Hematopoietic multipotent progenitor cell treated with erythropoietin and hydrocortisone succinate and interleukin-3 and kit ligand, for 4 days (in vitro differentiated cells): Measurements from ENCODE around the gene DCC.

Experiments used
- DNase-seq: peaks from one replicate; pipeline ENCODE4 v3.0.0-alpha.2; 2015

DCC gene

DNA sequence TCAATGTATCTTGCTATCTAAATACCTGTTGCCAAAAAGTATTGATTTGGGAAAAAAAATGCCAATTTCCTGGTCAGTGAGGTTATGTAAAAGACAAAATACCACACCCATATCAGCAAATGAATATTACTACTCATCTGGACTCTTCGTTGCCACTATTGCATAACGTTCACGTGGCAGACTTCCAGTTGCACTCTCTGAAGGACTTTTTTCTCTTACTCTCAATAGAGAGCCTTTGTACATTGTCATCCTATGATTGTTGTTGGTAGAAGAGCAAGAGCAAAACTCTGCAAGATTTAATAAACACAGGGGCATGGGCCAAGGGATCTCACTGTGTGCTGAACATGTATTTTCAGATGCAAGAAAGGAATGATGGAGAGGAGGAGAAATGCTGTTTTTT, 1194.7 kb downstream of the DCC start:
- DNase-seq, result no peak

GRCh38 chr18:53536908-53537307, 1196.9 kb downstream of the DCC start:
- DNase-seq, result no peak

DNA sequence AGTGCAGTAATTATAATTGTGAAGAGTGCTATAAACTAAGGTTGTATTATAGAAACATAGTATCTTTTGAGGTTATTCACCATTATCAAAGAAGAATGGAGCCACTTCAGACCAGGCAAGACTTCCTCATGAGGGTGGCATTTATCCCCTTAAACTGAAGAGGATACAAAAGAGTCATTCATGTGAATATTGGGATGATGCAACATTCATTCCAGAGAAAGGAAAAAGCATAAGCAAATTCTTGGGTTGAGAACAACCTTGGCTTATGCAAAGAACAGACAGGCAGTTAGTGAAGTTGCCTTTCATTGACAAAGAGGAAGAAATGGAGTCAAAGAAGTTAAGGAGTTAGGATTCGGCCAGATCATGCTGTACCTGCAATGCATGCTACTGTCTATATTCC, 1201.9 kb downstream of the DCC start:
- DNase-seq, result no peak

DNA sequence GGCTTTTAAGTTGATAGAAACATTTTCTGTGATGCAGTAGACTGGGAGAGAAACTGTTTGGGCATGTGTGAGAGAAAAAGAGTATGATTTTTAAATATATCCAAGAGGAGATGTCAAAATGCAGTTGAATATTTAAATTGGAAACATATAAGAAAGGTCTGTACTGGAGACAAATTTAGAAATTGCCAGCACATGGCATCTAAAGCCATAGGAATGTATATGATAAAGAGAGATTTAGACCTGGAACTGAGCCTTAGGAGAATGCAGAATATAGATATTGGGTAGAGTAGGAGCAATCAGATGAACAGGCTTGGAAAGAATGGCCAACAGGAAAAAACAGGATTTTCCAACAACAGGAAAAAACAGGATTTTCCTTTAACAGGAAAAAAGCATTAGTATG, 1203.7 kb downstream of the DCC start:
- DNase-seq, result no peak

- no peak for DNase-seq
These were observed 1204.9 kb downstream of the DCC start for GRCh38 chr18:53544917-53545316.

DNA sequence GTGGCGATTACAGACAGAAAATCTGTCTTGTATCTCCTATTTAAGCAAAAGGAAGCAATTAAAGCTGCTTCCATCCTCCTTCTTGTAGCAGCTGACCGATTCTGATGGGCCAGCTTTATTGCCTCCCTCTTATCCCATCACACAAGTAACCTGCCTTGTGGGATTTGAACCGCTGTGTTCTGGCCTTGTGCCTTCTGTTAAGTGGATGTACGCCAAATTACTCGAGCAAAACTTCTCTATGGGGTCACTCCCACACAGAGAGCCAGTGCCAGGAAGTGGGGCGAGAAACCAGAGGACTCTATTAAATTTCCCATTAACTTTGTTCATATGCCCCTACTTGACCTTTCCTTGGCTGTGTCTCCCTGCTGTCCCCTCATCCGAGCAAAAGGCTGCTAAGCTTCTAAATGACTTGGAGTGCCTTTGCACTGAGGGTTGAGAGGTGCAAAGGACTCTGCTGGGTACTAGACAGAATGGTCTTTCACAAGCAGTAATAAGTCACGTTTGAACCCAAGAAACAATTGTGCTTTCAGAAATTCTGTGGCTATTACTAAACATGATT, 1212.0 kb downstream of the DCC start:
- no peak for DNase-seq

DNA sequence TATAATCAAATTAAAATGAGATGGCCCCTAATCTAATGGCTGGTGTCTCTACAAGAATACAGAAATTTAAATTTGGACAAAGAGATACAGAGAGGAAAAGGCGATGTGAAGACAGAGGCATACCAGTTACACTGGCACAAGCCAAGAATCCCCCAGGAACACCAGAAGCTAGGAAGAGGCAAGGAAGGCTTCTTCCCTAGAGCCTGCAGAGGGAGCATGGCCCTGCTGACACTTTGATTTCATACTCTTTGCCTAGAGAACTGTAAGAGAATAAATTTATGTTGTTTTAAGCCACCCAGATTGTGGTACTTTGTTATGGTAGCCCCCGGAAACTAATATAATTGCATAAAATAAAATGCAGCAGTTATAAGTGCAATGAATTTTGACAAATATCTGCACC, 1213.0 kb downstream of the DCC start:
- no peak for DNase-seq

DNA sequence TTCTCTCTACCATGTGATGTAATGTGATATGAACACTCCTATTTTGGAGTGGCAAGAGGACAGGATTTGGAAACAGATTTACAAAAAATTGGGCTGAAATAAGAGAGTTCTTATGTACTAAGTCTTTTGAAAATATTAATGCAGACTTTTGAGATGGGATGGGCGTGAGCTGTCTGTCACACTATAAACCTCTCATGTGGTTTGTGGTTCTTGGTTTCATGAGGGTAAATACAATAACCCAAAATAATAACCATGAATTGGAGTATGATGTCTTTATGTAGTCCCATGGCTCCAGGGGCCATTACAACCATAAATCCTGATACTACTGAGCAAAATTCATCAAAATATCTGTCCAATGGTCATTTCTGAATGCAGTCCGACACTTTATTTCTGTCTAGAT, 1216.5 kb downstream of the DCC start:
- no peak for DNase-seq

- DNase-seq, result no peak
These were observed 1220.5 kb downstream of the DCC start for GRCh38 chr18:53560546-53560945.

- DNase-seq, result no peak
These were observed 1226.6 kb downstream of the DCC start for GRCh38 chr18:53566626-53567025.

DNA sequence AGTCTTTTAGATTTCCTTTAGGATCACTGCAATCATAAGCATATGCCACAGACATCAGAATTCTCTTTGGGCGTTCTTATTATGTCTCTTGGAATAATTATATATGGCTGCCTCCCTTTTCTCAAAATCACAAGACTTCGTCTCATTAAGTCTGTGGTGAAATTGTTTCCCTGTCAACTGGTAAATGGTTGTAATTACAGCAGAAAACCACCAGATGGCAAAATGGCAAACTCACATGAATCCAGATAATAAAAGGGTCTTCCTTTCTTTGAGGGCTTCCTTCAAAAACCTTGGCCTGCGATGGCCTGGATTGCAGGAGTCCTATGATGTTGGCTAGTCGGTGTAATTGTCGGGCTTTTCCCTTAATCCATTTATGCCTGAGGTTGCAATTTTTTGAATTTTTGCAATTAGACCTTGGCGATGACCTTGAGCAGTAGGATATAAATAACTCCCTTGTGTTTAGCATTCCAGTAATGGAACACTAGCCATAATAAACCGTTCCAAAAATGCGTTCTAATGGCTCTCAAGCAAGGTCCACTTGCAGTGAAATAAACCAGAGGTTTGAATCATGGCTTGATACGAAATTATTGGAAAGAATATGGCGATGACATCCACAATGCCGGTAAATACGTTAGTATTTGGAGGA, 1228.1 kb downstream of the DCC start:
- peak; percentile 58 for DNase-seq
